Measurements from ENCODE around the gene DDTL.

GRCh38 chr22:24008381-24009226, 41.9 kb downstream of the DDTL start:
- TF ChIP-seq FOSL2 (IDR thresholded peaks at IDR 0.05; ENCODE audit: borderline replicate concordance, low read depth) (no peak), REST (IDR thresholded peaks at IDR 0.05; ENCODE audit: low read depth, low read length) (no peak), CTCF (IDR thresholded peaks at IDR 0.05) (no peak), USF1 (IDR thresholded peaks at IDR 0.05; ENCODE audit: borderline replicate concordance, low read depth) (no peak), SIN3A (IDR thresholded peaks at IDR 0.05; ENCODE audit: borderline replicate concordance, low read depth, low read length) (no peak), POLR2AphosphoS5 (IDR thresholded peaks at IDR 0.05; ENCODE audit: low read depth, low read length) (no peak)

Measured in SK-N-SH (cell line).